Neuronal stem cell (in vitro differentiated cells): ENCODE measurements around the gene CUX1.

ENCODE experiments used
- DNase-seq: peaks from one replicate; pipeline ENCODE4 v3.0.0-alpha.2; 2013; ENCODE audit warnings: low spot score
- H2AFZ ChIP-seq: one replicate; pipeline ENCODE4 v1.6.1; 2013; ENCODE audit warnings: mild to moderate bottlenecking, low read length, inconsistent platforms
- H2AK5ac ChIP-seq: 2 replicates; pipeline ENCODE4 v1.6.1; 2013; ENCODE audit warnings: low read depth, mild to moderate bottlenecking, inconsistent platforms, low read length, moderate library complexity, mixed read lengths
- H2BK120ac ChIP-seq: 2 replicates; pipeline ENCODE4 v1.6.1; 2013; ENCODE audit warnings: low read depth, mild to moderate bottlenecking, inconsistent platforms, low read length, moderate library complexity, mixed read lengths
- H2BK12ac ChIP-seq: one replicate; pipeline ENCODE4 v1.6.1; 2013; ENCODE audit warnings: low read length, inconsistent platforms
- H2BK15ac ChIP-seq: 2 replicates; pipeline ENCODE4 v1.6.1; 2013; ENCODE audit warnings: mild to moderate bottlenecking, low read length, inconsistent platforms, mixed read lengths
- H2BK5ac ChIP-seq: one replicate; pipeline ENCODE4 v1.6.1; 2013; ENCODE audit warnings: inconsistent platforms, mild to moderate bottlenecking, low read length, moderate library complexity
- H3K14ac ChIP-seq: one replicate; pipeline ENCODE4 v1.6.1; 2013; ENCODE audit warnings: low read length, inconsistent platforms
- H3K18ac ChIP-seq: 2 replicates; pipeline ENCODE4 v1.6.1; 2013; ENCODE audit warnings: low read length, inconsistent platforms
- H3K23ac ChIP-seq: 2 replicates; pipeline ENCODE4 v1.6.1; 2013; ENCODE audit warnings: low read depth, mild to moderate bottlenecking, mixed read lengths, low read length, inconsistent platforms; ENCODE audit not compliant: poor library complexity
- H3K27ac ChIP-seq: replicated peaks from 3 replicates; pipeline ENCODE4 v1.5.1; 2013; ENCODE audit warnings: low read length, inconsistent platforms
- H3K27me3 ChIP-seq, 3 experiments: 2 replicates each; pipeline ENCODE4 v1.6.1; 2013; ENCODE audit warnings: low read length in 3 of 3, mild to moderate bottlenecking in 2 of 3, inconsistent platforms in 1 of 3, low read depth in 1 of 3, mixed read lengths in 1 of 3, moderate library complexity in 1 of 3; ENCODE audit not compliant: control insufficient read depth in 3 of 3, insufficient read depth in 3 of 3
- H3K36me3 ChIP-seq, 2 donors: replicated peaks in 1 of 2; 2 replicates each; pipeline ENCODE4 v1.6.1; 2013; ENCODE audit warnings: low read length in 2 of 2; ENCODE audit not compliant: control insufficient read depth in 2 of 2, insufficient read depth in 2 of 2
- H3K4ac ChIP-seq: 2 replicates; pipeline ENCODE4 v1.6.1; 2013; ENCODE audit warnings: inconsistent platforms, mild to moderate bottlenecking, low read length, moderate library complexity
- H3K4me1 ChIP-seq, 2 donors: 1 replicate in 1 of 2; 2 replicates in 1 of 2; pipeline ENCODE4 v1.6.1; 2013; ENCODE audit warnings: low read length in 2 of 2, low read depth in 1 of 2; ENCODE audit not compliant: control insufficient read depth in 2 of 2, insufficient read depth in 1 of 2
- H3K4me2 ChIP-seq: one replicate; pipeline ENCODE4 v1.6.1; 2013; ENCODE audit warnings: mild to moderate bottlenecking, low read length, inconsistent platforms; ENCODE audit not compliant: insufficient read depth, poor library complexity, severe bottlenecking
- H3K4me3 ChIP-seq, 2 donors: 2 replicates each; pipeline ENCODE4 v1.5.1; 2013; ENCODE audit warnings: low read length in 2 of 2, mild to moderate bottlenecking in 2 of 2, inconsistent platforms in 1 of 2, moderate library complexity in 1 of 2
- H3K79me1 ChIP-seq: one replicate; pipeline ENCODE4 v1.6.1; 2013; ENCODE audit warnings: low read depth, mild to moderate bottlenecking, inconsistent platforms, low read length, moderate library complexity
- H3K9ac ChIP-seq: one replicate; pipeline ENCODE4 v1.6.1; 2013; ENCODE audit warnings: mild to moderate bottlenecking, low read depth, low read length, inconsistent platforms; ENCODE audit not compliant: poor library complexity
- H3K9me3 ChIP-seq, 2 donors: replicated peaks in 1 of 2; 2 replicates each; pipeline versions ENCODE3 to v1.6.1; 2013; ENCODE audit warnings: low read length in 2 of 2, mild to moderate bottlenecking in 2 of 2, inconsistent platforms in 1 of 2, low read depth in 1 of 2, mixed read lengths in 1 of 2, moderate library complexity in 1 of 2; ENCODE audit not compliant: control insufficient read depth in 2 of 2, insufficient read depth in 1 of 2
- H4K8ac ChIP-seq: one replicate; pipeline ENCODE4 v1.6.1; 2013; ENCODE audit warnings: low read depth, mild to moderate bottlenecking, inconsistent platforms, low read length, moderate library complexity
- H4K91ac ChIP-seq: one replicate; pipeline ENCODE4 v1.6.1; 2013; ENCODE audit warnings: low read length, low read depth, mild to moderate bottlenecking, inconsistent platforms; ENCODE audit not compliant: poor library complexity
- WGBS, 2 donors: extraction: QIAGEN DNeasy Blood & Tissue Kit; methylation state at CpG; one replicate each; pipeline ENCODE4 v1.1.7; 2013; ENCODE audit warnings: missing lambda C conversion rate in 2 of 2, mixed read lengths in 1 of 2; ENCODE audit not compliant: insufficient read length in 2 of 2, insufficient replicate concordance in 1 of 2; ENCODE audit errors: extremely low coverage in 2 of 2; 5-methylcytosine and 5-hydroxymethylcytosine counted together

CUX1 gene

GRCh38 chr7:101933688-101934121 lies 116.3 kb downstream of the CUX1 start:
- no CpG with 5 or more reads among the region's 5 CpGs for WGBS, 2 donors
- H2BK15ac ChIP-seq = no peak overlapping the region

GRCh38 chr7:101934618-101935017 lies 117.2 kb downstream of the CUX1 start:
- Histone ChIP-seq H3K36me3 (peaks cover 3% of the 10 kb centered on the region in 2 donors), H3K4me1 (peaks cover 9 to 22% of the 10 kb centered on the region in 2 donors), H3K9ac (no peak overlapping the region), H3K23ac (no peak overlapping the region), H3K27me3 (no peaks in the 10 kb centered on the region), H3K14ac (no peak overlapping the region), H2AFZ (no peak overlapping the region), H3K4ac (no peak overlapping the region), H2BK5ac (no peak overlapping the region), H3K4me3 (no peak overlapping the region), H3K79me1 (peaks cover 6% of the 10 kb centered on the region), H2AK5ac (no peak overlapping the region), H4K8ac (no peak overlapping the region), H2BK12ac (no peak overlapping the region), H2BK15ac (no peak overlapping the region), H3K27ac (no peak overlapping the region), H3K4me2 (no peak overlapping the region), H4K91ac (no peak overlapping the region), H3K18ac (no peak overlapping the region), H3K9me3 (peaks cover 3 to 12% of the 10 kb centered on the region in 2 donors), H2BK120ac (no peak overlapping the region)
- DNase-seq = no peak
- no CpG with 5 or more reads among the region's 11 CpGs for WGBS, 2 donors

More at GRCh38 chr7:101933688-101934121, 116.3 kb downstream of the CUX1 start:
- H3K4ac ChIP-seq = no peak overlapping the region
- no peak overlapping the region for H3K23ac ChIP-seq
- H4K8ac ChIP-seq = no peak overlapping the region
- no peak overlapping the region for H2BK12ac ChIP-seq
- no peak overlapping the region for H3K18ac ChIP-seq
- no peaks in the 10 kb centered on the region for H3K27me3 ChIP-seq
- H2AFZ ChIP-seq = no peak overlapping the region
- no peak overlapping the region for H3K27ac ChIP-seq
- no peak overlapping the region for H3K4me2 ChIP-seq
- no peak overlapping the region for H3K9ac ChIP-seq
- DNase-seq = no peak
- H3K4me1 ChIP-seq = peaks cover 9 to 22% of the 10 kb centered on the region in 2 donors
- H4K91ac ChIP-seq = no peak overlapping the region
- H3K79me1 ChIP-seq = peaks cover 6% of the 10 kb centered on the region
- H2BK5ac ChIP-seq = no peak overlapping the region
- no peak overlapping the region for H3K14ac ChIP-seq
- H2BK120ac ChIP-seq = no peak overlapping the region
- no peak overlapping the region for H2AK5ac ChIP-seq
- H3K9me3 ChIP-seq = peaks cover 2 to 15% of the 10 kb centered on the region in 2 donors
- H3K36me3 ChIP-seq = peaks cover 3 to 5% of the 10 kb centered on the region in 2 donors
- H3K4me3 ChIP-seq = no peak overlapping the region

GRCh38 chr7:101935521-101936141 lies 118.2 kb downstream of the CUX1 start:
- H3K18ac ChIP-seq = peak overlapping the region; percentile 48
- no peak overlapping the region for H3K4ac ChIP-seq
- no peak overlapping the region for H2BK15ac ChIP-seq
- DNase-seq = no peak
- H3K4me2 ChIP-seq = no peak overlapping the region
- peak overlapping the region; percentile 0 for H4K8ac ChIP-seq
- no peak overlapping the region for H3K14ac ChIP-seq
- no peak overlapping the region for H2BK12ac ChIP-seq
- H3K23ac ChIP-seq = peak overlapping the region; percentile 16
- H3K27me3 ChIP-seq = no peaks in the 10 kb centered on the region
- no CpG with 5 or more reads among the region's 14 CpGs for WGBS, 2 donors
- no peak overlapping the region for H3K27ac ChIP-seq
- H3K9ac ChIP-seq = peak overlapping the region; percentile 54
- H3K9me3 ChIP-seq = peaks cover 3% of the 10 kb centered on the region in 2 donors
- H3K36me3 ChIP-seq = peaks cover 3% of the 10 kb centered on the region in 2 donors
- no peak overlapping the region for H2BK120ac ChIP-seq
- no peak overlapping the region for H3K4me3 ChIP-seq
- H2AK5ac ChIP-seq = peak overlapping the region; percentile 15
- H4K91ac ChIP-seq = no peak overlapping the region
- H2BK5ac ChIP-seq = no peak overlapping the region
- peaks cover 11 to 24% of the 10 kb centered on the region in 2 donors for H3K4me1 ChIP-seq
- H2AFZ ChIP-seq = no peak overlapping the region
- peaks cover 6% of the 10 kb centered on the region for H3K79me1 ChIP-seq

- Histone ChIP-seq H2AK5ac (peak overlapping the region; percentile 88), H3K18ac (peak overlapping the region; percentile 72), H3K4me2 (peak overlapping the region; percentile 36), H3K4ac (no peak overlapping the region), H3K79me1 (peaks cover 6% of the 10 kb centered on the region), H3K4me1 (peaks cover 17 to 29% of the 10 kb centered on the region in 2 donors), H2AFZ (no peak overlapping the region), H3K36me3 (peaks cover 3% of the 10 kb centered on the region in 2 donors), H3K27ac (no peak overlapping the region), H3K9me3 (peaks cover 3% of the 10 kb centered on the region in 2 donors), H3K27me3 (no peaks in the 10 kb centered on the region), H3K23ac (peak overlapping the region; percentile 39), H2BK15ac (no peak overlapping the region), H3K9ac (peak overlapping the region; percentile 13), H2BK120ac (no peak overlapping the region), H3K4me3 (no peak overlapping the region), H4K91ac (no peak overlapping the region), H2BK12ac (no peak overlapping the region), H2BK5ac (no peak overlapping the region), H3K14ac (no peak overlapping the region), H4K8ac (no peak overlapping the region)
- no peak for DNase-seq
- no CpG with 5 or more reads among the region's 13 CpGs for WGBS, 2 donors
These were observed 118.8 kb downstream of the CUX1 start for GRCh38 chr7:101936223-101936610.
